DOHH2 (cell line): Measurements from ENCODE around the gene PEDS1.

ENCODE experiments used
- CTCF ChIP-seq: fragments of 200-600 bp; sonication (generic); IDR thresholded peaks from one replicate; pipeline ENCODE4 v1.5.1; 2014; ENCODE audit warnings: antibody characterized with exemption, mild to moderate bottlenecking, low read depth, low read length; ENCODE audit not compliant: poor library complexity, severe bottlenecking
- EZH2phosphoT487 ChIP-seq: fragments of 200-600 bp; sonication (generic); IDR thresholded peaks from 2 replicates; pipeline ENCODE4 v1.6.1; 2017; ENCODE audit warnings: borderline replicate concordance, mild to moderate bottlenecking, antibody characterized with exemption, low read length, moderate library complexity, mixed read lengths

GRCh38 chr20:50189681-50190250, 36.2 kb upstream of the PEDS1 start:
- TF ChIP-seq CTCF (no peak), EZH2phosphoT487 (no peak)
